Raji (cell line): Measurements from ENCODE around the gene WNT7B.

Experiments
- POLR2A ChIP-seq: IDR thresholded peaks from 2 replicates; pipeline ENCODE4 v1.6.1; 2011; ENCODE audit warnings: low read depth, low read length, control low read depth; ENCODE audit not compliant: insufficient read depth

Gene WNT7B

DNA sequence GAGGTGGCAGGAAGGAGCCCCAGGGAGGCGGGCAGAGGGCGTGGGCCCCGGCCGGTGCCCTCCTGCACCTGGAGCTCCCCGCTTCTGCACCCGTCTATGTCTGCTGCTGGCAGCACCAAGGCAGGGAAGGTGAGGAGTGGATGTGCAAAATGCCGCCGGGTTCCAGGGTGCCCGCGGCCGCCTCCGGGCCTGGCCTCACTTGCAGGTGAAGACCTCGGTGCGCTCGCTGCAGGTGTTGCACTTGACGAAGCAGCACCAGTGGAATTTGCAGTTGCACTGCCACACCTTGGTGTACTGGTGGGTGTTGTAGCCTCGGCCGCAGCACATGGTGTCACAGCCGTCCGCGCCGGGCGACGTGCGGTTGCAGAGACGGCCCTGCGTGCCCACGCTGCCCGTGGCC lies 54.3 kb downstream of the WNT7B start:
- TF ChIP-seq POLR2A: no peak

DNA sequence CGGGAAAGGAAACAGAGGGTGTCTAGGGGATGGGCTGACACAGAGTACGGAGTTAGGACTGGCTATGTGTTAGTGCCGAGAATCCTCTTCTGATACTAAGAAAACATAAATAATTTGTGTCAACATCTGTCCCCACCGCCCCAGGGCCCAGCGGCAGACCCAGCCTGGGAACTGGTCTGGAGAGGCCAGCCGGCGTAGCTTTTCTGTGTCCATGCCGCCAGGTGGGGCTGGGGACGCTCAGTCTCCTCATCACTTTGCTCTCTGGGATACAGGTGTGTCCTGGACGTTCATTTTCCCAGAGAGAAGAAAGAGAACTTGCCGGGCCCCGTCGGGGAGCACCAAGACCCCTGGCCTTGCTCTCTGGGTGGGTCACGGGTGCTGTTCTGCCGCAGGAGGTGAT lies 54.7 kb downstream of the WNT7B start:
- no peak for TF ChIP-seq POLR2A

DNA sequence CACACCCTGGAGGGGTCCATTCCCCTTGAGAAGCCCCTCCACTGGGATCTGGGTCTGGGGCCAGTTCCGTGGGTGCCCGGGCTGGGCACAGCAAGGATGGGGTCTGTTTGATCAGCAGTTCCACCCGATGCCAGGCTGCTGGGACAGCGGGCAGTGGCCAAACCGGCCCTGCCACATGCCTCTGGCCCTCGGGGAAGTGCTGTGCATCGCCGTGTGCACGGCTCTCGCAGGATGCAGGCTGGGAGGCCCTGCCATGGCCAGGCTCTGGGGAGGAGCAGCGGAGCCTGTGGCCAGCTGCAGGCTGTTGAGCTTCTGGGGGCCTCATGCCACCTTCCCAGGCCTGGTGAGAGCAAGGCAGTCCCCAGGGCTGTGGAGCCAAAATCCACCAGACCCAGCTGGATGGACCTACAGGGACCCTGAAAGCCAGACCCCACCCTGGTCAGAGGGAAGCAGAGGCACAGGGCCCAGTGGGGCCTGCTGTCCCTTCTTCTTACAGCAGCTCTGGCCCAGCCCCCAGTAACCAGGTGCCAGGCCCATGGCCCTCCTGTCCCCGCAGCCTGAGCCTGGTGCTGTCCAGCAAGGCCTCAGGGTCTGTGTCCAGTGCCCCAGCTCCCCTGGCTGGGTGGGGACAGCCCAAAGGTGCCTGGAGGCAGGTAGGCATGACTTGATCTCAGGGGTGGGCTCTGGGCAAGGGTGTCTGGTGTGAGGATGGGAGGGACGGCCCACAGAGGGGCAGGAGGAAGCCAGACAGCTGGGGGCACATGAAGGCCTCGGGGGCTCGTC lies 57.3 kb downstream of the WNT7B start:
- TF ChIP-seq POLR2A: no peak

DNA sequence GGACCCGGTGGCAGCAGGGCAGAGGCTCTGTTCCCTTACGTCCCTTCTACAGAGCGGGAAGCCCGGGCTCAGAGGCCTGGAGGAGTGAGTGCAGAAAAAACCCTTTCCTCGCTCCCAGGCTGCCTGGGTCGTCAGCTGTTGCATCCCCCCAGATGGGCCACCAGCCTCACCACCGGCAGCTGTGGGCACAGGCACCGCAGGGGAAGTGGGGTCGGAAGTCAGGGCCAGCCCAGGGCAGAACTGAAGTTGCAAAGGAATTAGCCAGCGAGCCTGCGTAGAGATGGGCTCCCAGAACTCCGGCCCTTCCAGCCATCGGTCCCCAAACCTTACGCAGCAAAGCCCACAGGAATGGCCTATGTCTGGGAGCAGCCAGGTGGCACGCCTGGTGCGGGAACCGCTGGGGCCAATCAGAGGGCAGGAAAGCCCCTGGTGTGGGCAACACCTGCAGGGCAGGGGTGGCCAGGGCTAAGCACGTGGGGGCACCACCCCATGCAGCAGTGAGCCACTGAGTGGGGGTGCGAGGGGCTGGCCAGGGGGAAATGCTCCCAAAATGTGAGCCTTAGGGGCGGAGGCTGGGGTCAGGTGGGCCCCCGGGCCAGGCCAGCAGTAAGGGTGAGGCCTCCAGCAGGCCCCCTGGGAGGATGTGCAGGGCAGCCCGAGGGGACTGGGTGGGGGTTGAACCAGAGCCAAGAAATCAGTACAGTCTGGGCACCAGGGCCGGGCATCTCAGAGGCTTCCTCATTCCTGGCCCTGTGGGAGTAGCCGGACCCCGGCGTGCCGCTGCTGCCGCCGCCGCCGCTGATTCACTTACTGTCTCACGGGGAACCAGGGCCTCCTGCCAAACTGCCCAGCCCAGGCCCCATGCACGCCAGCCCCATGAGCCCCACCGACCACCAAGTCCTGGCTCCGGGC lies 58.2 kb downstream of the WNT7B start:
- no peak for TF ChIP-seq POLR2A

DNA sequence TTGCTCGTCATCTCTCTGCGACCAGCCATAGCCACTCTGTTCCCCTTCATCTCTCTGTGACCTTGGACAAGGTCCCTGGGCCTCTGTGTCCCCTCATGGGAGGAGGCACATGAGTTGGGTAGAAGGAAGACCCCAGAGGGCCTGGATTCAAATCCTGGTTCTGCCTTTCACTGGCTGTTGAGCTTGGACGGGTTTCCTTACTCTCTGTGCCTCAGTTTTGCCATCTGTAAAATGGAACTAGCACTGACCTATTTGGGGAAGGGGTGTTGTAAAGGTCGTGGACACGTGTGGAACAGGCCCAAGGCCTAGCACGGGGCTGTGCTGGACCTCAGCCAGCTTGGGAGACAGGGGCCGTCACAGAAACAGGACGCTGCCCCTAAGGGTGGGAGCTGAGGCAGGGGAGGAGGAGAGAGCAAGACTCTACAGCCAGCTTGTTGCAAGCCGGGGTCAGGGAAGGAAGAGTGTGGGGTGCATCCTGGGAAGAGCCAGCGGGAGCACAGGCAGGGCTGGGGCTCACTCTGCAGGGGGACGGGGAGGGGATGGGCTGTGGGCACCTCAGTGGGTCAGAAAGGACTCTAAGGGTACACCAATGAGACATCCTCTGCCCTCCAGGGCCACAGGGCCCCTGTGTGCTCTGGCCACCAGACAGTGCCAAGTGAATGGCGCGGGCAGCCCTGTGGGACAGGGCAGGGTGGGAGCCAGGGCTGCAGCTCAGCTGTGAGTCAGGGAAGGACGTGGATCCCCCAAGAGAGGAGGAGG lies 59.1 kb downstream of the WNT7B start:
- no peak for TF ChIP-seq POLR2A

DNA sequence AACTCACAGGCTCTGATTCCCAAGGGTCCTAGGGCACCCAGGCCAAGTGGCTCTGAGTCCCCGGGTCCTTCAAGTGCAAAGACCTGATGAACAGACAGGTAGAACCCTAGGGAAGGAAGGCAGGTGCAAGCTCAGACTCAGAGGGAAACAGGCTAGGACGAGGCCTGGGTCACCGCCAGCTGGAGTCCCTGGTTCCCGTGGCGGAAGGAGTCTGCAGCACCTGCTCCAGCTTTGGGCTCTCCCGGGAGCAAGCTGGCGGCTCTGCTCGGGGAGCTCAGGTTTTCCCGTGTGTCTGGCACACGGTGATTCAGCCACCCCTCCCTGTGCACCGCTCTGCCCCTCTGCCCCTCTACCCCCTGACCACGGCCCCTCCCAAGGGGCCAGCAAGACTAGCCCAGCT lies 59.8 kb downstream of the WNT7B start:
- TF ChIP-seq POLR2A: no peak

DNA sequence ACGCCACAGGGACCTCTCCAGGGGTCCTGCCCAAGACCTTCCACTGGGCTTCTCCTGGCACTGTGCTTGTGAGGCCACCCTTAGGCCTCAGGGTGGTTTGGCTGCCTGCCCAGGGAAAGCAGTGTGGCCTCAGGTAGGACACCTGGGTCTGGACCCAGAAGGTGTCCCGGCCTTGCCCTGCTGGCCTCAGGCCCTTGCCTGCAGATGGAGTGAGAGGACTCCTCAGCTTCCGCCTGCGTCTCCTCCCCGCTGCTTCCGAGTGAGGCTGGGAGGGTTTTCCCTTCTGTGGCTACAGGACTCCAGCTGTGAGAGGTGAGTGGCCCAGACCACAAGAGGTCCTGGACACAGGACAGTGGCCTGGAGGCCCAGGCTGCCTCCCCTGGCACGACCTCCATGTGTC lies 60.4 kb downstream of the WNT7B start:
- no peak for TF ChIP-seq POLR2A

- TF ChIP-seq POLR2A: no peak
These were observed 61.1 kb downstream of the WNT7B start for GRCh38 chr22:45915841-45916240.

DNA sequence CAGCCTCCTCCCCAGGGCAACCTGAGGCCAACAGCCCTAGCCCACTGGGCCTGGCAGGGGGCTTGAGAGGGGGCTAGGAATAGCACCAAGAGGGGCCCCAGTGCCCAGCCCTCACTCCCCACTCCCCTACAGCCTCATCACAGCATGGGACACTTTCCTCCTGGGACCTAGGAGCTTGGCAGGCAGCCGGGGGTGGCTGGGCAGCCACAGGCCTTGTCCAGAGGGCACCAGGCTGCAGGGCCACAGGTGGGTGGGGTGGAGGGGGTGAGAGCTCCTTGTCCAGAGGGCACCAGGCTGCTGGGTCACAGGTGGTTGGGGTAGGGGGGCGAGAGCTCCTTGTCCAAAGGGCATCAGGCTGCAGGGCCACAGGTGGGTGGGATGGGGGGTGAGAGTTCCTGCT lies 61.8 kb downstream of the WNT7B start:
- TF ChIP-seq POLR2A: no peak

- no peak for TF ChIP-seq POLR2A
These were observed 62.7 kb downstream of the WNT7B start for GRCh38 chr22:45914309-45914708.

DNA sequence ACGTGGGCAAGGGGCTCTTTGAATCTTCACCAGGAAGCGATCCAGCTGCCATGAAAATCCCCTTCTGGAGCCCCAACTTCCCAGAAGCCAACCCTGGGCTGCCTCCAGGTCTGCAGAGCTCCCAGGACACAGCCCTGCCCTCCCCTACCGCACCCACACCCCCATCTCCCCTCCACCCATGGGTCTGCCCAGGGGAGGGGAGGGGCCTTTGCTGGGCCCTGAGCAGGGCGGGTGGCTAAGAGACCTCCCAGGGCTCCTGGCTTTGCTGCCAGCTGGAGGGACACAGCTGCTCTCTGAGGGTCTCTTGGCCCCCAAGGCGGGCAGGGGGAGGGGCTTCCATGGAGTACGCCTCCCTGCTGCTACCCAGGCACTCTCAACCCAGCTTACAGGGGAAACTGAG lies 64.1 kb downstream of the WNT7B start:
- no peak for TF ChIP-seq POLR2A

DNA sequence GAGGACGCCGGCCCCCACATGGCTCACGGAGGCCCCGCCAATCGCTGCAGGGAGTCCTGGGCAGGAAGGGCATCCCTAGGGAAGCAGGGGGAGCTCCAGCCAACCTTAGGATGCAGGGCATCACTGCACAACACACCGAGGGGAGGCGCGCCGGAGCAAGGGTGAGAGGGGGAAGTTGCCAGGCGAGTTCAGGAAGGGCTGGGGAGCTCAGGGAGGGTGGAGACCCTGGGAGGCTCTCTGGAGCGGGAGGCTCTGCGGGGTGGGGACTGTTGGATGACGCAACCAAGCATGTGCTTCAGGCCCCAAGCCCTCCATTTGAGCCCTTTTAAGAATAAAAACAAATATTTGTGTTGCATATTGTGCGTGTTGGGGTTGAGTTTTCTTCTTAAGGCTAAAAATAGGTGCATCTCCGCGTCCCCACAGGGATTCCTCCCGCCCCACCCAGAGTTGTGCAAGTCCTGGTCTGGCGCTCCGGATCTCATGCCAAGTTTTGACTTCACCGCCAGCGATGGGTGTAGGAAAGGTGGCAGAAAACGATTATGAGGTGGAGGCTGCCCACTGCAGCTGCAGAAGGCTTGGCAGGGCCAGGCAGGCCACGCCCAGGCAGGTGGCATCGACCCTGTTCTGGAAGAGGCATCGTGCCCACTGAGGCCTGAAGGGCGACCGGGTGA lies 65.2 kb downstream of the WNT7B start:
- TF ChIP-seq POLR2A: no peak

GRCh38 chr22:45910928-45911467 lies 66.0 kb downstream of the WNT7B start:
- TF ChIP-seq POLR2A: no peak

GRCh38 chr22:45908961-45909360 lies 68.0 kb downstream of the WNT7B start:
- no peak for TF ChIP-seq POLR2A

GRCh38 chr22:45907996-45908395 lies 69.0 kb downstream of the WNT7B start:
- no peak for TF ChIP-seq POLR2A
